WI38 (cell line): ENCODE data around the gene IPO11.
"Not testable (repeated sequence)": the region's sequence is repeated elsewhere in the genome, so short reads cannot be mapped to it uniquely, and the experiment has no call there.

ENCODE experiments used
- H3K4me3 ChIP-seq: 2 replicates; pipeline ENCODE4 v1.5.1; 2011; ENCODE audit warnings: low read depth, mild to moderate bottlenecking, control low read depth, low read length
- CTCF ChIP-seq: IDR thresholded peaks from 2 replicates; pipeline ENCODE4 v1.5.1; 2012; ENCODE audit warnings: low read depth, mild to moderate bottlenecking, control low read depth, low read length

The IPO11 gene

DNA sequence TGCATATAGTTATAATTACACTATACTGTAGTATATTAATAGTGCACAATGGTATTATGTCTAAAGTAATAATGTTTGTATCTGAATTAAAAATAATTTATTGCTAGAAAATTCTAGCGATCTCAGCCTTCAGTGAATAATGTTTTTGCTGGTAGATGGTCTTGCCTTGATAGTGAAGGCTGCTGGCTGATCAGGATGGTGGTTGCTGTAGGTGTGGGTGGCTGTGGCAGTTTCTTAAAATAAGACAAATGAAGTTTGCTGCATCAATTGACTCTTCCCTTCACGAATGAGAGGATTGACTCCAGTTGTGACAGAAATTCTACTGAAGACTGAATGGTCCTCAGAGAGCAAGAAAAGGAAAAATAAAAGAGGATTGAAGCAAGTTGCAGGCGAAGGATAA is 146.4 kb downstream of the IPO11 start:
- no peak for TF ChIP-seq CTCF
- no peak overlapping the region for H3K4me3 ChIP-seq

DNA sequence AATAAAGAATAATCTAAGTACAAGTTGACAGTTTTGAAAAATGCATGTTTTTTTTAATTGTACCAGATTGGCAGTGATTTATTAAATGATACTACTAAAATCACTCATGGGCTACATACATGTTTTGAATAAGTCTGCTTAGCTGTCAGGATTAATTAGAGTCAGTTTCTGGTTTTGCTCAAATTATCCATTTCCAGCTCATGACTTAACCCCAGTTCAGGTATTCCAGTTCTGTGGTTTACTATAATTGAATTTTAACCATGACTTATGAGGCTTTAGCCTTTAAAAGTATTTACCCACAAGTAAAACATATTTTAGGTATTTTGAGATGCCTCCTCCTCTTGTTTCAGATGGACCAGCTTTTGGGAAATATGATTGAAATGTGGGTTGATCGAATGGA is 148.2 kb downstream of the IPO11 start:
- H3K4me3 ChIP-seq = no peak overlapping the region
- TF ChIP-seq CTCF = no peak

DNA sequence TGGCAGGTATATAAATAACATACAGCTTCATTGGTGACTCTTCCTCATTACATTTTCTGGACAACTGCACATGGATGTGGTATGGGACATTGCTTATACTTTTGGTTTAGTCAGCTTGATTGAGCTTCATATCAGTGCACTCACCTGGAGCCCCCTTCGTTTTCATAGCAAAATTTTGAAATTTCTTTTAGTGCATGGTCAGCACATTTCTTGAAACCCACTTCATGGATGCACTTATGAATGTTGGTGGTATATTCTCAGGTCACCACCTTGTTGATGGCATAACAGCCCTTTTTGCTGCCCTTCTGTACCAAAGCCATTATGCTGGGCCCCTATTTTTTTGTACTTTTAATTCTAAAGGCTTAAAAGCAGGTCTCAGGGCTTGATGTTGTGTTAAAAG is 149.3 kb downstream of the IPO11 start:
- no peak overlapping the region for H3K4me3 ChIP-seq
- no peak for TF ChIP-seq CTCF

GRCh38 chr5:62562867-62563266 is 150.3 kb downstream of the IPO11 start:
- TF ChIP-seq CTCF = no peak

DNA sequence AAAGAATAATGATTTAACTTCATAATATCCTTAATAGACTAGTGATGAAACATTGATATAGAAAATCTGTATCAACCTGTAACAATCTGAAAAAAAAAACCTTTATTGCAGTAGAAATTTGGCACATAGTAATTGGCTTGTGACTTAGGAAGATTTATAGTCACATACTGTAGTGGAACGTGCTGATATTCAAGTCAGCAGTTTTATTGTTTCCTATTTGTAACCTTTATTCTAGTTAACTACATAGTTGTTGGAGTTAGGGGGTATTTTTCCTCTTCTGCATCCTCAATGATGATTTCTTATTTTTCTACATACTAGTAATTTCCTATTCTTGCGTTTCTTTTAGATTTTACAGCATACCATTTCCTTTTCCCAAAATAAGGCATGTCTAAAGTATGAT is 151.5 kb downstream of the IPO11 start:
- TF ChIP-seq CTCF = no peak
- H3K4me3 ChIP-seq = no peak overlapping the region

More at GRCh38 chr5:62562867-62563266, 150.3 kb downstream of the IPO11 start:
- H3K4me3 ChIP-seq = no peak overlapping the region

- H3K4me3 ChIP-seq = not testable (repeated sequence)
Measured at GRCh38 chr5:62565740-62566139, 153.2 kb downstream of the IPO11 start.

- no peak overlapping the region for H3K4me3 ChIP-seq
- no peak for TF ChIP-seq CTCF
Measured at GRCh38 chr5:62568143-62568542, 155.6 kb downstream of the IPO11 start.

DNA sequence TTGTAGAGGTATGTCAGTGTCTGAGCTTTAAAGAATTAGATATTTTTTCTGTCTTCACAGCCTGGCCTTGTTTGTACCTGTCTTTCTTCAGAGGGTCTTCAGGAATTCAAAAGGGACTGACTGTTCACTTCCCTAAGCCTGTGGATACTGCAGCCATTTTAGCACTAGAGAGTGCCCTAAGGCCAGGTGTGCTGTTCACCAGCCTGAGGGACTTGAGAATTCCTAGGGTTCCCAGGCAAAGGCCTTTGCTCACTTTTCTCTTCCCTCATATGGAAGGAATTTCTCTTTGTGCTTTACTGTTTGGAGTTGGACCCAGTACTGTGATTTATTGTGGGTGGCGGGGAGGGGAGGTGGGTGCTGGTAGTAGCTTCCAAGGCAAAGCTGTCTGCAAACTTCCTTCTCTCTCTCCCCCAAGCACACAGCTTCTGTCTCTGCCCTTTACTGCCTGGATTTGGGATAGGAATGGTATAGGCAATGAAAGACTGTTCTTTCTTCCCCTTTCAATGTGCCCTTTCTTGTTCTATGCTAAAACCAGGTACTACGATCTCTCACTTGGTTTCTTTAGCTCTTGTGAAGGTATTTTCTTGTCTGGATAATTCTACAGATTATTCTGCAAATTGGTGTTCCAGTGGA is 156.4 kb downstream of the IPO11 start:
- TF ChIP-seq CTCF = no peak
- H3K4me3 ChIP-seq = no peak overlapping the region
